GM19324 (cell line): ENCODE data around the gene ADAM33.

Experiments
- ATAC-seq: cut with Tn5 transposase; IDR thresholded peaks from one replicate; pipeline ENCODE4 v1.9.1; 2021; ENCODE audit warnings: mild to moderate bottlenecking, moderate library complexity; ENCODE audit not compliant: unreplicated experiment, low FRiP score

The ADAM33 gene

DNA sequence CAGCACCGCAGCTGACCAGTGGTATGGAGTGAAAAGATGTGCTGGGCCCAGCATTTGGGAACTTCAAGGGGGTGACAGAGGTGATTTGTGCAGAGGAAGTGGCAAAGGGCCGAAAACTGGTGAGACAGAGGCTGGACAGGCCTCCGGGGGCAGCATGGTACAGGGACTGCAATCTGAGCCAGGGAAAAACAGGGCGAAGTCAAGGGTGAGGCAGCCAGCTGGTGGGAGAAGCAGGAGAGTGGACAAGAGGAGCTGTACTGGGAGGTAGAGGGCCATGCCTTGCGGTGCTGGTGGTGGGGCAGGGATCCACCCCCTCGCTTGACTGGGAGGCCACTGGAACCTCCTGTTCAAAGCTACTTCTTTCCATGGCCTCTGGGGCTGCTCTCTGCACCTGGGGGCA is 11.3 kb downstream of the ADAM33 start:
- ATAC-seq, result no peak

DNA sequence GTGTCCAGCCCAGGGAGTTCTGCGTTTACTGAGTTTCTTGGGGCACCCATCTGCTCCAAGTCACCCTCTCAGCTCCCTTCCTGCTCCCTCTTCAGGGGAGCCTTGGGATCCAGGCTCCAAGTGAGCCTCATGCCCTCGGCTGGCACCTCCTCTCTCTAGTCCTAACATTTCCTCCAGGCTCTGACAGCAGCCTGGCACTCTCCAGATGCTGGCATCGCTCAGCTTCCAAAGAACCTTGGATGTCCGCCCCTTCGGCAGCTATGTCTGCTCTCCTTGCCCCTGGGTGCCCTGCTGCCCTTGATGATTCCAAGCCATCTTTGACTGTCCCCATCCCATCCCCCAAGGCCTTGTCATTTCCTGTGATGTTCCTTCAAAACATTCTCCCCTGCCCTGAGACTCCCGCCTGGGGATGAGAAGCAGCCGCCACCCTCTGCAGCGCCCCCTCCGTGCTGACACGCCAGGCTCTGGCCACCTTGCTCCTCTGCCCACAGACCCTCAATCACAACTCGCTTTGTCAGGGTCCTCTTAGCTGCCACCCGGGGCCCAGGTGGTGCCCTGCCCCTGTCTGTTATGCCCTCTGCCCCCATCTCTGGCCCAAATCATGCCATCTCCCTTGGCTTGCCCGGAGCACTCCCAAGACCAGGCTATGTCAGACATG is 12.0 kb downstream of the ADAM33 start:
- no peak for ATAC-seq

DNA sequence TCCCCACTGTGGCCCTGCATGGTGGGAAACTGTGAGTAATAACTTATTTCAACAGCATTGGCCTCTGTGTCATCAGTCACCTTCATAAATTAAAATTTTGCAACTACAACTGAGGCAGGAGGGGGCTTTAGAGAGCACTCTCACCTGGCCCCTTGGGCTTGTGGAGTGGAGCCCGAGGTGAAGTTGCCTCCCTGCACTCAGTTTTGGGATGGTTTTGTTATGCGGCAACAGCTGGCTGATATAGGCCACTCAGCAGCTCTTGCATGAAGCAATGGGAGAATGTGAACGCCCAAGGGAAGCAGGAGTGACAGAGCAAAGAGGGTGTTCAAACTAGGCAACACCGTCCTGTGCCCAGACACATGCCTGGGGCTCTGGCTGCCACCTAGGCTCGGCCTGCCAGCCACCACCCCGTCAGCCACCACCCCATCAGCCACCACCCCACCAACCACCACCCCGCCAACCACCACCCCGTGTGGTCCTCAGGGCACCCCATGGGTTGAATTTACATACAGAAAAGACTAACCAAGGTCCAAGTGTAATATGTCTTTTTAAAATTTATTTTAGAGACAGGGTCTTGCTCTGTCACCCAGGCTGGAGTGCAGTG is 14.3 kb downstream of the ADAM33 start:
- ATAC-seq, result no peak

DNA sequence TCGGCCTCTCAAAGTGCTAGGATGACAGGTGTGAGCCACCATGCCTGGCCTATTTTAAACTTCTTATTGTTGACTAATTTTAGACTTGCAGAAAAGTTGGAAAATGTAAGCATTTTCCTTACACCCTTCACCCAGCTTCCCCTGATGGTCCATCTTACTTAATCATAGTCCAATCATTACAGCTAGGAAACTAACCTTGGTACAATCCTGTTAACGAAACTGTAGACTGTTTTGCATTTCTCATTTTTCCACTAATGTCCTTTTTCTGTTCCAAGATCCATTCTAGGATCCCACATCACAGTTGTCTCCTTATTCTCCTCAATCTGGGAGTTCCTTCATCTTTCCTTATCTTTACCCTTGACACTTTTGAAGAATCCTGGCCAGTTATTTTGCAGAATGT is 18.0 kb downstream of the ADAM33 start:
- no peak for ATAC-seq

DNA sequence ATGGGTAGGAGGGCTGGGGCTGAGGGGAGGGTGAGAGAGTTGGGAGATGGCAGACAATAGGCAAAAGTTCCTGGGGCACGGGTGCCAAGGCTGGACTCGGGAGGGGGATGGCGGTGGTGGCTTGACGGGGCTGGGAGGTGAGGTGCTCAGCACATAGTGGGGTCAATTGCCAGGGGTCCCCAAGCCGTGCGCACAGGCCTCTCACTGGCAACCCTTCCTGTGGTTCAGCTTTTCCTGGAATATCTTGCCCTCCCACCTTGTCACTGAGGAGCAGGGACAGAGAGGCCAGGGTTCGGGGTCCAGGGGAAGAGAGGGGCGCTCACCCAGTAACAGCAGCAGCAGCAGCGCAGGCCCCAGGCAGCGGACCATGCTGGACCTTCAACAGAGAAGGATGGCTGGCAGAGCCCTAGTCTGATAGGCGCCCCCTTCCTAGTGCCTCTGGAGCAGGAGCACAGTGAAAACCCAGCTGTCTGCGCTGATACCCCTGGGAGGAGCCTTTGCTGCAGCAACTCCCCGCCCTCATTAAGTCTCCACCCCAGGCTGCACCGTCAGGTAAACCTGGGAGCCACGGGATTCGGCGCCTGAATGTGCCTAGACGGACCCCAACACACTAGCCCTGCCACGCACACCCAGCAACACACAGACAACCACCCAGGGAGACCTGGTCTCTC is 18.6 kb downstream of the ADAM33 start, which contains the start of gene GFRA4:
Gene GFRA4, minus strand, starts transcription at position 369 of the 671 bp plus-strand sequence. Its CDS starts 0 bp downstream, at position 369.
- no peak for ATAC-seq

DNA sequence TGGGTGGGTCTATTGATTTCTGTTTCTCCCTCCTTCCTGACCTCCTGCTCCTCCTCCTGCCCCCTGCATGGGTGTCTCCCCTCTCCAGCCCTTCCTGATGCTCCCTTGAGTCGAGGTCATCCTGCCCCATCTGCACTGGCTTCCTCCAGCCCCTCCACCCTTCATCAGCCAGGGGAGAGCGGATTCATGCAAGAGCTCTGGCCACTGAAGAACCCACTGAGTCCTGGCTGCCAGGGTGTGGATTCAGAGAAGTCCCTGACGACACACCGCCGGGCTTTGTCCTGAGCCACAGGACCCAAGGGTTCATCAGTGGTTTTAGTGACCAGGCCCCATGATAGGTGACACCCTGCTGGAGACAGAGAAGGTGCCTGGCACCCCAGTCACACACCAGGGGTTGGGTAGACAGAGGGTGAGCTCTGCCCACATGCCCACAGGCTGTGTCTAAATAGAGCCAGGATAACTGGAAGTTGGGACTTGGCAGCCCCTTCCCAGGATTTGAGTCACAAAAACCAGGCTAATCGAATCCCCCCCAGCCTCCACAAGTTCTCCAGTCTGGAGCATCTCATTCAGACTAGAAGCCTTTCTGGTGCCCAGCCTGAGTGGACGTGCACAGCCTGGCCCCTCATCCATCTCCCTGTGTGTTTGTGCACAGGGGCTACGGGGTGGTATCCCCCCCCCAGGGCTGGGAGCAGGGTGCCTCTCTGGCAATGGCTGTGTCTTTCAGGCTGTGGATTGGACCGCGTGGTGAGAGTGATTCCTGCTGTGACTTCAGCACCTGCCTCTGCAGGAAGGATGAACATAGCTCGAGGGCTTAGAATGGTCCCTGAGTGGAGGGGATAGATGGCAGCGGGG is 19.8 kb downstream of the ADAM33 start:
- ATAC-seq, result no peak

DNA sequence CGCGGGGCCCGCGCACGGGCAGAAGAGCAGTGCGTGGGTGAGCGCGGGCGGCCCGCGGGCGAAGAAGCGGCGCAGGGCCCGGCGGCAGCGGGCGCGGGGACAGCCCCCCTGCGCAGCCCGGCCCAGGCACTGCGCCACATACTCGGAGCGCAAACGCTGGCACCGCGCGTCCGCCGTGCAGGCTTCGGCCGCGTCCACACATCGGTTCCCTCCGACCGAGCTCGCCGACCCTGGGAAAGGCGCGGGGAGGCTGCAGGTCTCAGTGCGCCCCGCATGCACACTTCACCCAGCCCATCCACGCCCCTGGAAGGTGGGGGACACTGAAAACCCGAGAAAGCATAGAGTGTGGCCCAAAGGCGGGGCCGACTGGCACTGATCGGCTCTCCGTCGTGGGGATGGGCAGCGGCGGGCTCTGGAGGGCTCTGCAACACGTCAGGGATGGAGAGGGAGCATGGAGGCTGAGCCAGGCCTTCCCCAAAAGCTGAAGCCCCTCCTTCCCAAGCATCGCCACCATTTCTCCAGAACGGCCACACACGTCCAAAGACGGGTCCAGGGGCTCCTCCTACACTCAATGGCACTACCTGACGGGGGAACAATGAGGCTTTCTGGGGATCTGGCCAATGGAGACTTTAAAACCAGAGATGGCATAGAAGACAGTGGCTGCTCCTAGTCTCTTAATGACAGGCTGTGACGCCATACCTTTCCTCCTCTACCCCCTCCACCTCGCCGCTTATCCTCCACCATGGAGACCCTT is 20.6 kb downstream of the ADAM33 start:
- ATAC-seq, result no peak

DNA sequence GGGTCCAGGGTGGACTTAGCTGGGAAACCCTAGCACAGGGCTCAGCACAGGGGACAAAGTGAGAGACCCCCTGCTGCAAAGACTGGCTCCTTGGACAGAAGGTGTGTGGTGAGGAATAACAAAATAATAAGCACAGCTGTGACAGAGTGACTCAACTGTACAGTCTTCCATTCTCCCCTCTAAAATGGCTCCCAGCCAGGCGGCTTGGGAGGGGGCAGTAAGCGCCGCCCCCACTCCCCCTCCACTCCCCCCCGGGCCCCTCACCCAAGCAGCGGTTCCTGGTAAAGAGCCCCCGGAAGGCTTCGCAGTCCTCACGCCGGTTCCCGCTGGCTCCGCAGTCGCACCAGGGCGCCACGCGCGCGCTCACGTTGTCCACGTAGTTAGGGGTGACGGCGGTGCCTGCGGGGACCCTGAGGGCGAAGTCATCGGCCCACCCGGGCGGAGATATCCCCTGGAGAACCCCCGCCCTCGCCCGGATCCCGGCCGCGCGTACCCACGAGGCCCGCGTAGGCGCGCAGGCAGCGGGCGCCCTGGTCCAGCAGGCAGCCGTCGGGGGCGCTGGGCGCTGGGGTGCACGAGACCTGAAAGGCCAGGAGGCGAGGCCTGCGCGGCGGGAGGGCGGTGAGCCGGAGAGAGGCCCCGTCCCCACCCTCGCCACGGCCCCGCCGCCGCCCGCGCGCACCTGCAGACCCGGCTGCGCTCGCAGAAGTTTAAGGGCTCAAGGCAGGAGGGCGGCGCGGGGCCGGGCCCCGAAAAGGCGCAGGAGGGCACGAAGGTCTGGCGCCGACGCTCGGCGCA is 21.3 kb downstream of the ADAM33 start:
- no peak for ATAC-seq

DNA sequence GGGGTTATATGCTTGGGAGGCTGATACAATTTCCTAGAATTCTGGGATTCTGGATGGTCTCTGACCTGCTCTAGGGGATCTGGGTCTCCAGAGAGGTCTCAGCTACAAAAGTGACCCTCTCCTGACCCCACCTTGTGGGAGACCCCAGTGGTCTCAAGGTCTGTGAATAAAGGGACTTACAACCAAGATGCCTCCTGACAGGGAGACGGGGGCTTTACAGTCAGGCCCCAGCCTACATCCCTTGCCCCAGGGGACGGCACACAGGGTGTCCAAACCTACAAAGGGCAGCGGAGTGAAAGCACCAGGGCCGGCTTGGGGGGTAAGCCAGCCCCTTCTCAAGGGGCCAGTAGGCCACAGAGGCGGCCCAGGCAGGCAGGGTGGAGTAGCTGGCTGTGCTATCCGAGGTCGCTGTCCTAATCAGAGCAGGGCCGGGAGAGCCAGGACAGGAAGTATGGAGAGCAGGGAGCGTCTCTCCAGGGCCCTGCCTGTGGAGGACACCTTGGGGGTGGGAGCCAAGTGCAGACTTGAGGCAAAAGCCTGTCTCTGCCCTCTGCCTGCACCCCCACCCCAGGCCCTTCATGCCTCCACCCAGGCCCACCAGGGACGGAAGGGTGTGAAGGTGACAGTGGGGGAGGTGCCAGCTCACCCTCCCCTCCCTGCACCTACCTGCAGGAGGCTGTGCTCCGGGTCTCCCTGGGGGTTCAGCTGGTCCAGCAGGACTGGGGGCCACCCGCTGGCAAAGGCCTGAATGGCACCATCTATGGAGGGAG is 22.1 kb downstream of the ADAM33 start:
- no peak for ATAC-seq

DNA sequence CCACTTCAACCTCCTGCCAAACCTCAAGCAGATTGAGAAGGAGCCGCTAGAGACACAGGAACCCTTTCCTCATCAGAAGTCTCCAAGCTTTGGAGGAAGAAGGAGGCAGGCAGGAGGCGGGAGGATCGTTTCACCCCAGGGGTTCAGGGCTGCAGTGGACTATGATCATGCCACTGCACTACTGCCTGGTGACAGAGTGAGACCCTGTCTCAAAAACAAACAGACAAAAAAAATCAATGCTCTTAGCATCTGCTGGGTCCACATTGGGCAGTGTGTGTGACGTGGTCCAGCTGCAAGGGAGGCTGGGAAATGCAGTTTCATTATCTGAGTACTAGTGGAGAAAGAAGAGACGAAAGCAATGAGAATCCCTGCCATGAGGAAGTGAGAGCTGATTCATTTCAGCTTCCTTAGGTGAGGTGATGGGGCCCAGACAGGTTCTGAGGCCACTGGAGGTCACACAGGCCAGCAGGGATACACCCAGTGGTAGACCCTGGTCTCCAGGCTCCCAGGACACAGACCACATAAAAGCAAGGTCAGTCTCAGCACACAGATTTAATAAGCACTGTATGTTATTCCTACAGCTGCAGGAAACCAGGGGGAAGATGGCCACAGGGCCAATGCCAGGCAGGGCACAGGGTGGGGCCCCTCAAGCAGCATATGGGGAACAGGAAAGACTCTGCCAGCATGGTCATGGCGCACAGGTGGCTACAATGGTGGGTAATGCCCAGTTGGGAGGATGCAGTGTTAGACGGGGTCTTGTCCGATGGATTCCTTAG is 22.9 kb downstream of the ADAM33 start:
- ATAC-seq, result peak; percentile 58

DNA sequence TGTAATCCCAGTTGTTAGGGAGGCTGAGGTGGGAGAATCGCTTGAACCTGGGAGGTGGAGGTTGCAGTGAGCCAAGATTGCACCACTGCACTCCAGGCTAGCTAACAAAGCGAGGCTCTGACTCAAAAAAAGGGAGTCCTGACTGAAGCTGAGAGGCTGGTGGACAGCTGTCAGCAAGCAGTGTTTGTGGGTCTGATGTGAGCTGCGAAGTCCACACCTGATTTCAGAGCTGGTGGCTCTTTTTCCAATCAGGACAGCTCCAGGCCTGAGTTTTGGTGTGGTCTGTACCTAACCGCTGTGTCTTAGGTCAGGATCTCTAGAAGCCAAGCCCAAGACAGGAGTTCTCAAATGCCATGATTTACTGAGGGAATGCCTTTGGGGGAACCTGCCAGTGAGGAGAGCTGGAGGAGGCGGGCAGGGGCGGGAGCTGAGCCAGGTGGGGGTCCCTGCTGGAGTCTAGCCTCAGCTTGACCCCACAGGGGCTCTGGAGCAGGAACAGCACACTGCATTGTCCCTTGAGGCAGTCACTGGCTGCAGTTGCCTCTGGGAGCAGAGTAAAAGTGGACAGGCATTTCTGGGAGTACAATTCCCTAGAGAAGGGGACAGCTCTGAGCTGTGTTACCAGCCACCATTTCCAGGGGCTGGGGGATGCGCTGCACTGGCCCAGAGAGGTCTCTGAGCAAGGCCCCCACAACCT is 23.6 kb downstream of the ADAM33 start:
- ATAC-seq, result no peak

DNA sequence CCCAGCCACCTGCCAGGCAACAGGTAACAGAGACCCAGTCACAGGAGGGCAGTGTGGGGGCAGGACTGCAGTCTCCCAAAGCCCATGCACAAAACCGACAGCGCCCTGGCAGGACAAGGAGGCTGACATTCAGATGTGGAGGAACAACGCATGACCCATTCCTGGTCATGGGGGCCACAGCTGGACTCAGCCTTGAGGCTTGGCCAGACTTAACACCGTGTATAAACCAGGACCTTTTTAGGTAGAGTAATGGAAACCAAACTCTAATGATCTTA is 26.7 kb downstream of the ADAM33 start:
- no peak for ATAC-seq

DNA sequence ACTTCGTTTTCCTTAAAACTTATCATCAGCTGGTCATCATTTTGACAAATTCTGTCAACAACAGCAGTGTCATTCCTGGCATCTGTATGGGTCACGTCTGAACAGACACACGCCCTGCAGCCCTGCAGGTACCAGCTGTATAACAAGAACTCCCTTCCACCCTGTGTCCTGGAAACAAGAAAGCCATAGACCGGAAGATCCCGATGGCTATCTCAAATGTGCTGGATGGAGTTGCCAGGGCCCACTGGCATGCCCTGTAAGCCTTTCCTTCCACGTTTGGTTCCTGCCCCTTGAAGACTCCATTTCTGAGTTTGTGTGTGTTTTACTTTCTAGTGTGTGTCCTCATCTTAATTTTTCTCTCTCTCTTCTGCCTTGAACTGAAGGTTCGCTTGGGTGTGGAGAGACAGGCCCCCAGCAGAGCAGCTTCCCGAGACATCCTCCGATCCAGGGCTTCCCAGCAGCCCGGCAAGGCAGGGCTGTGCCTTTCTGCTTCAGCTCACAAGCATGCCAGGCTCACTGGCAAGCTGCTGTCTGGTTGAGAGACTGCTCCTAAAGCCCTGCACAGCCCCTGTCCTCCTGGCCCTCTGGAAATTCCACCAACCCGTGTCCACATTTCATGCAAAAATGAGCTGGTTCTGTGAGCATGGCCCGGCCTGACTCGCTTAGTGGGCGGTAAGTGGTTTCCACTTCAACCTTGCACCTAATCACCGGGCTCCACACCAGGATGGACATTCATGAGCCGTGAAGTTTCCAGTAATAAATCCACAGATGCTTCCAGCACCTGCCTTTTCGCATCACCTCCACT is 27.3 kb downstream of the ADAM33 start:
- ATAC-seq, result no peak

DNA sequence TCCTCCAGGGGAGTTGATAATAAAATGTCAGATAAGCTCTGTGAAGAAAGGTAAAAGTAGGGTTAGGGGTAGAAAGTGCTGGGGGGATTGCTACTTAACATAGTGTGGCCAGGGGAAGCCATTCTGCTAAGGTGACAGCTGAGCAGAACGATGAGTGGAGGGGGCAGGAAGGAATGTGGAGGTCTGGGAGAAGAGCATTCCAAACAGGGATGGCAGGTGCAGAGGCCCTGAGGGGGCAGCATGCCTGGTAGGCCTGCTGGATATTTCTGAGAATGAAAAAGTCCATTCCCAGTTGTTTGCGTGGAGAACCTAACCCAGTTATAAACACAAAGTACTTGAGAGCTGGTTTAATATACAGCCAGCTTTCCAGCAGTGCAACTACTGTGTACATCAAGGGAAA is 27.9 kb downstream of the ADAM33 start:
- no peak for ATAC-seq

DNA sequence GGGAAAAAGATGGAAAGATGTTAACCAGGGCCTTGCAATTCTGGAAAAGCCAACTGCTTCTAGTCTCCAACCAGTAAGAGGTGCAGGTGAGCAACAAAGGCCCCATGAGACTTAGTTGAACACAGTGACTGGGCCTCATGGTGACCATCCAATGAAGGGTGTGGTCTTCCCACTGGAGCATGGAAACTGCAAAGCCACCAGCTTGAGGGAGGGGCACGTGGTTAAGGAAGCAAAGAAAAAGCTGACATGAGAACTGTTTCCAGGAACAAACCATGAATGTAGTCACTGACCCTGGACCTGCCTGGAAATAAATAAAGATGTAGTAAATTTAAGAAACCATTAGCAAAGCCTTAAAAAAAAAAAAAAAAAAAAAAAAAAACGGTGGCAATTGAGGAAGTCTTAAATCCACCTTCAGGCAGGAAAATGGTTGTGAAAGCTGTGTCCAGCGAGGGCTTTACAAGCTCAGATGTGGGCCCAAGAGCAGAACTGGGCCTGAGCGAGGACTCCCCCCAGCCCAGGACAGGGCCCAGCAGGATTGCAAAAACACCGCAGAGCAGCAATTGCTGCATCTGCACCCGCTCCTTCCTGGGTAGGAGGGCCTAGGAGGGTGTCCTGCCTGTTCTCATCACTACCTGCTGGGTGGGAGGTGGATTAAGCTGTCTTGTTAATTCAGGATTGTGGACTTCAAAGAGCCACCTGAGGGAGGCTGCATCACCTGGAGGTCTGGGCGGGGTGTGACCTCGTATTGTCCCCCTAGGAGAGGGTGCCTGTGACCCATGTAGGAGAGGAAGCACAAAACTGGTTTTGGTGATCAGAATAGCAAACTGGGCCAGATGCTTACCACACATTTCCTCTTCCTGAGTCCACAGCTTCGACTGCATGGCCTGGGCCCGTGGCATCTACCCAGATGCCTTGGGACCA is 28.9 kb downstream of the ADAM33 start:
- ATAC-seq, result no peak

DNA sequence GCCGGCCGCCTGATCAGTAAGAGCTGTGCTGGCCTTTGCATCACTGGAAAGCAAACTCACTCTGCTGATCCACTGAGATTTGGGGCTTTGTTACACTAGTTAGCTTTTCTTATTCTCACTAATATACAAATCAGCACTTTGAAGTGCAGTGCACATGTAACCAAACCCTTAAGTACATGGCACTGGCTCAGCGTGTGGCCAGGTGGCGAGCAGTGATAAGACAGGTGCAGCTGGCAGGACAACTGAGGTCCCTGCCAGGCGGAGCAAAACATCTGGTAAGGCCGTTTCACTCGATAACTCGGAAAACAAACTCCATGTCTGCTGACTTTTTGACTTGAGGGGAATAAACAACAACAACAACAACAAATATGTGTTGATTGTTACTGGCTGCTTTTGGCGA is 29.6 kb downstream of the ADAM33 start:
- no peak for ATAC-seq
